Activated effector memory CD4-positive, alpha-beta T cell treated with anti-CD3 and anti-CD28 coated beads, Interleukin-2, amount 50 U/mL, for 16 hours (primary cell): ENCODE measurements around the gene PRKAR2A.
A peak's percentile ranks its signal among the peaks of the same experiment; 100 is the strongest.
"Not testable (repeated sequence)": the region's sequence is repeated elsewhere in the genome, so short reads cannot be mapped to it uniquely, and the experiment has no call there.

ENCODE experiments used
- DNase-seq: peaks from one replicate; pipeline ENCODE4 v3.0.0-alpha.2; 2020

Gene PRKAR2A

DNA sequence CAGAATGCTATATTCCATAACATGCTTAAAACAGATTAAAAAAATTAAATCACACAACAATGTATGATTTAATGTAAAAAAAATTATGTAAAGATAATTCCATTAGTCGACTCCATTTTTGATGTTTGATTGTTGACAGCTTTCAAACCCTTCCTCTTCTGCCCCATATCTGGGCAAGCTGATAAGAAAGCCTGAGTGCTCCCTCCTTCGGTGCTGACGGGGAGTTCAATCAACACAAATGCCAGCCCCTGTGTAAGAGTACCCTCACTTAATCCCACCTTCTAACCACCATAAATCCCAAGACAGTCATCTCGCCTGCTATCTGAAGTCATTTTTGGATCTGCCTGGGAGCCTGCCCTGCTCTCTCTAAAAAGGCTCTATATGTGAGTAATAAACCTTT lies 70.8 kb downstream of the PRKAR2A start:
- no peak for DNase-seq

DNA sequence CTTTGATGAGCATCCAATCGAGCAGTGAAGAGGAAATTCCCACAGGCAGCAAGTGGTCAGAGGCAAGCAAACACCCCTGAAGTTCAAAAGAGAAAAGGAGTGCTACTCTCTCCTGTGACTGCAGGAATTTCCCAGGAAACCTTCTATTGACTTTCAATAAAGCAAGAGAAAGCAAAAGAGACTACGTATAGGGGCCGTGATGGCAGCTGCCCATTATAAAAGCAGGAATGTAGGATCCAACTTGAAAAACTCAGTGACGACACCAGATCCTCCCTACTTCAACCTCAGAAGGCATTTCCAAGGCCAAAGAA lies 77.5 kb downstream of the PRKAR2A start:
- no peak for DNase-seq

DNA sequence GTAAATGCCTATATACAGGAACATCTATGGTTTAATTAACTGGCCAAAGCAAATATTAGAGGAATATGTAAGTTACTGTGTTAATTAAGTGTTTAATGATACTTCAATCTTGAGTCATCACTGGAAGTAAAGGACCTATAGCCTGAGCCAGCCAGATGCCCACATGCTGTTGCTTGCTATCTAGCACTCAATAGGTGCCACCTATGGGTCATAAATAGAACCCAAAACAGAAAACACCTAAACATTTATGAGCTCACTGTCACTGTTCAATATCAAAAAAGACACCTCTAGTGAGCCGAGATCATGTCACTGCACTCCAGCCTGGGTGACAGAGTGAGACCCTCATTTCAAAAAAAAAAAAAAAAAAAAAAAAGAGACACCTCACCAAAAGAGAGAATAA lies 82.3 kb downstream of the PRKAR2A start:
- DNase-seq = no peak

DNA sequence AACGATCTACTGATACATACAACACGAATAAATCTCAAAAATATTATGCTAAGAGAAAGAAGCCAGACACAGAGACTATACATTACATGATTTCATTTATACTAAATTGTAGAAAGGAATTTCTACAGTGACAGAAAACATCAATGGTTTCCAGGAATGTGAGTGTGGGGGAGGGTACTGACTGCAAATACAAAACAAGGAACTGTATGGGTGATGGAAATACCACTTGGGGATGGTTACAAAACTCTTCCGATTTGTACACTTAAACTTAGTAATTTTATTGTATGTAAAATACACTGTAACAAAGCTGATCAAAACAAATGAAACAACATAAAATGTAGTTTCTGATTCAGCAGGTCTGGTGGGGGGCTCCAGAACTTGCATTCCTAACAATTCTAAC lies 84.9 kb downstream of the PRKAR2A start:
- no peak for DNase-seq

DNA sequence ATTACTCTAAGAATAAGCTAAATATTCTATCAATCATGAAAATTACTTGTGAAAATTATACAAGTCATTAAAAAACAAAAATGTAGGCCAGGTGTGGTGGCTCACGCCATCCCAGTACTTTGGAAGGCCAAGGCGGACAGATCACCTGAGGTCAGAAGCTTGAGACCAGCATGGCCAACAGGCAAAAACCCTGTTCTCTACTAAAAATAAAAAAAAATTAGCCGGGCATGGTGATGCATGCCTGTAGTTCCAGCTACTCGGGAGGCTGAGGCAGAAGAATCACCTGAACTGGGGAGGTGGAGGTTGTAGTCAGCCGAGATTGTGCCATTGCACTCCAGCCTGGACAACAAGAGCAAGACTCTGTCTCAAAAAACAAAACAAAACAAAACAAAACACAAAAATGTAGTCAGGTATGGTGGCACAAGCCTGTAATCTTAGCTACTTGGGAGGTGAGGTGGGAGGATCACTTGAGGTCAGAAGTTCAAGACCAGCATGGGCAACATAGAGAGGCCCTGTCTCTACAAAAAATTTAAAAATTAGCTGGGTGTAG lies 87.6 kb downstream of the PRKAR2A start:
- DNase-seq = not testable (repeated sequence)

DNA sequence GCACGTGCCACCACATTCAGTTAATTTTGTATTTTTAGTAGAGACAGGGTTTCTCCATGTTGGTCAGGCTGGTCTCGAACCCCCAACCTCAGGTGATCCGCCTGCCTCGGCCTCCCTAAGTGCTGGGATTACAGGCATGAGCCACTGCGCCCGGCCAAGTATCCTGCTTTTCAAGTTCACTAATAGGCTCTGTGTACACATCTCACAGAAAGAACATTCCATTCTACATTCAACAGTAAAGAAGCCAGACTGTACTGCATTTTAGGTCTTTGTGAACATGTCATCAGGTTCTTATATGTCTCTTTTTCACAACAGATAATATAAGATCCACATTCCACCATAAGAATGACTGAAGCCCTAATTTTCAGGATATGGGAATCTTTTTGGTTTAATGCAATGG lies 88.1 kb downstream of the PRKAR2A start:
- not testable (repeated sequence) for DNase-seq

DNA sequence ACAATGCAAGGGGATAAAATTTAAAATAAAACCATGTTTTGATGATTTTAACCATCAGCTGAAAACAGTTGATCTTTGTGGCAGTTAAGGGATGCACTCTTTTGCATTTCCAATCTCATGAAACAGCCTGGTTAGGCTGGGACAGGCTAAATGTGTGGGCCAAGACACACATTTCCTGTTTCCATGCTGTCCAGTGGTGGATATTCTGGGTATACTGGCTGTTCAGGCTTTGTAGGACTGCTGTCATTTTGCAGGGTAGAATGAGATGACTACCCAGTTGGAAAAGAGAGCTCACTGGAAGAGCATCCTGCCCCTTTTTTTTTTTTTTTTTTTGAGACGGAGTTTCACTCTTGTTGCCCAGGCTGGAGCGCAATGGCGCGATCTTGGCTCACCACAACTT lies 88.6 kb downstream of the PRKAR2A start:
- DNase-seq = no peak

DNA sequence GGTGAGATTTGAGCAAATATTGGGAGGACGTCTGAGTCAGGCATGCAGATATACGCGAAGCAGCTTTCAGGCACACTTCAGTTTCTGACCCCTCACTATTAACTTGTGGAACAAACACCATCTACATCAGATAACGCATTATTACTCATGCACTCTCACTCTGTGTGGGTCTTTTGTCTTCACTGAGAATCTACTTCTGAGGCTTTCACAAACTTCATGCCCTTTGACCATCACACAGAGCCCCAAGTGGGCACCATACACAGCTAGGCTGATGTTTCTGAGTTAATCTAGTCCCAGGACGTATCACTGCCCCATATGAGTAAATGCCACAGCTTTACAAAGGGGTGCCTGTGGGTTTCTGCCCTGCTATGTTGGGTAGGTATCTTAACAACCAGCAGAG lies 91.0 kb downstream of the PRKAR2A start:
- DNase-seq = no peak

DNA sequence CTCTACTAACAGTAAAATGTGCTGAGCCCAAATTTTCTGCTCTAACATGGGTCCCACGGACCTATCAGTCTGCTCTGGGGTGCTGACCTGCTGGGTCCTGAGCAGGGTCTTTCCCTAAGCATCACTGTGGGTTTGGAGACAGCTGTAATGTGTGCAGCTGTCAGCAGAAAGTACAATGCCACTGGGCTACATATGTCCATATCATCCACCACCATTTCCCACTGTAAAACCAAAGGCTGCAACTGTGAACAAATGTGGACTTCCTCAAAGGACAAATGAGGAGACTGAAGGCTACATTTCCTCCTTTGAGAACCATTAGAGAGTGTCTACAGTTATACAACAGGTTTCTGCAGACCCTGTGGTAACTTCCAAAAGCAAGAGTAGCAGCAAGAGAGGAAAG lies 96.8 kb downstream of the PRKAR2A start:
- DNase-seq = no peak

DNA sequence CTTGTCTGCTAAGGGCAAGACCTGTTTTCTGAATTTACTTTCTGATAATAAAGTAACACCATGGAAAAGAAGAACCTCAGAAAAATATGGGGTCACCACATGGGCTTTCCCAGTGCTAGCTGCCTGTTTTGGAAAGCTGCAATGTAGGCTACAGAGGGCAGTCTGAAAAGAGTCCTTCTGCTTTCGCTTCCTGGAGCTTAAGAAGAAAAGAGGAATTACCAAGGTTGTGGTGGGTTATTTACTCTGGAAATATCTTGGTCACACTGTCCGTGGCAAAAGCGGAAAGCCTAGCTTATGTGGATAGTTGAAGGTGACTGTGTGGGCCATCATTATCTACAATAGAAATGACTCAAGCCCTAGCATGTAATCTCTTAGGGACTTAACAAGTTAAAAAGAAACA lies 98.9 kb downstream of the PRKAR2A start:
- DNase-seq = no peak

DNA sequence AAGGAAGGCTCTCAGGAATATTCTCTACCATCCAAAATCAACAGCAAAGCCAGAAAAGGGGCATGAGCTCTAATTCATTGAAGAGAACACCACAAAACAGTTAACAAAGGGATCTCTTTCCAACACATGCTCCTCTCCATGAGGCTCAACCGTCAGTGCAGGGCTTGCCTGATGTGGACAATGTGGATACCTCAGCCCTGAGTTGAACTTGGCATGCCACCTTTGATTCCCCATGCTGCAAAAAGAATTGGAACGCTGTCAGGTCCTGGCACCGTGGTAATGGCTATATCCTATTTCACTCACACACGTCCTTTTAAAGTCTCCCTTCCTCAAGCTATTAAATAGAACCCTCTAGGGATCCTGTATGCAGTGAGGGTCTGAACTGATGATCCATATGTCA lies 100.0 kb downstream of the PRKAR2A start:
- no peak for DNase-seq

DNA sequence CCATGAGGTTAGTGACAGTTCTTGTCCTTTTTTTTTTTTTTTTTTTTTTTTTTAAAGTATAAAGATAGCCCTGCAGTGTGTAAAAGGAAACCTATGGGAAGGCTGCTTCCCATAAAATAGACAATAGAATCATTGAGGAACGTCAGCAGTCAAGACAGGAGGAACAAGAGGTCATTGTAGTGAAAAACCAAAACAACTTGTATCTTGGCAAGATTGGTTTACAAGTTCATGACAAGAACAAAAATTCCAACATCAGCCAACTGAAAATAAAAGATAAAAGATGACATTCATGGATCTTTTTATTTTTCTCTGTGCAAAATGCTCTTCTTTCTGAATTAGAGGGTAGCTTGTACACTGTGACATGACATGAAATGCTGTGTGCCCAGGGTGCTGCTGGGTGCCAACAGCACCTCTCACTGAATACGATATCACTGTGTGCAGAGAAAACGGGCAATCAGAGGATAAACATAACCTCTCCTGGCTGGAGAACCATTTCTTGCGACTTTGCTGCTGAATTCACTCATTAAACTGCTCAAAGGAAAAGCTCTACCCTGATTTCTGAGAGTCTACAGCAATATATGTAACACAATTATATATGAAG lies 100.6 kb downstream of the PRKAR2A start:
- DNase-seq = no peak

DNA sequence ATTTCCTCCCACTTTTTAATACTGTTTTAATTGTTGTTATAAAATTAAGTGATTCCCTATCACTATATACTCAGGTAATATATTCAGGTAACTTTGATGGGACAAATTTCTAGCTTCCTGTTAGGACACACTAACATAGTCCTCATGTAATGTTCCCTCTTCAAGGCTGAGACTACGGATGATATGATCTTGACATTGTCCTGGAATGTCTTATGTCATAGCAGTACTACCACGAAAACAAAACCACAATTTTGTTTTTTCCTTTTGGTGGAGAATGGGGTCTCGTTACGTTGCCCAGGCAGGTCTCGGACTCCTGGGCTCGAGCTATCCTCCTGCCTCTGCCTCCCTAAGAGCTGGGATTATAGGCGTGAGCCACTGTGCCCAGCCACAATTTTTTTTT lies 103.9 kb downstream of the PRKAR2A start:
- DNase-seq = no peak

DNA sequence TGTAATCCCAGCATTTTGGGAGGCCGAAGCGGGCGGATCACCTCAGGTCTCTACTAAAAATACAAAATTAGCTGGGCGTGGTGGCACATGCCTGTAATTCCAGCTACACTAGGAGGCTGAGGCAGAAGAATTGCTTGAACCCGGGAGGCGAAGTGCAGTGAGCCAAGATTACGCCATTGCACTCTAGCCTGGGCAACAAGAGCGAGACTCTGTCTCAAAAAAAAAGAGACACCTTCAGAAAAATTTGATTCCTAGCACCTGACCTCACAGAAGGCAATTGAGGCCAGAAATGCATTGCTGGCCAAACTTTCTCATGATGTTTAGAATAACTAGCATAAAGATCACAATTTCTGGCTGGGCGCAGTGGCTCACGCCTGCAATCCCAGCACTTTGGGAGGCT lies 106.4 kb downstream of the PRKAR2A start:
- DNase-seq = not testable (repeated sequence)

DNA sequence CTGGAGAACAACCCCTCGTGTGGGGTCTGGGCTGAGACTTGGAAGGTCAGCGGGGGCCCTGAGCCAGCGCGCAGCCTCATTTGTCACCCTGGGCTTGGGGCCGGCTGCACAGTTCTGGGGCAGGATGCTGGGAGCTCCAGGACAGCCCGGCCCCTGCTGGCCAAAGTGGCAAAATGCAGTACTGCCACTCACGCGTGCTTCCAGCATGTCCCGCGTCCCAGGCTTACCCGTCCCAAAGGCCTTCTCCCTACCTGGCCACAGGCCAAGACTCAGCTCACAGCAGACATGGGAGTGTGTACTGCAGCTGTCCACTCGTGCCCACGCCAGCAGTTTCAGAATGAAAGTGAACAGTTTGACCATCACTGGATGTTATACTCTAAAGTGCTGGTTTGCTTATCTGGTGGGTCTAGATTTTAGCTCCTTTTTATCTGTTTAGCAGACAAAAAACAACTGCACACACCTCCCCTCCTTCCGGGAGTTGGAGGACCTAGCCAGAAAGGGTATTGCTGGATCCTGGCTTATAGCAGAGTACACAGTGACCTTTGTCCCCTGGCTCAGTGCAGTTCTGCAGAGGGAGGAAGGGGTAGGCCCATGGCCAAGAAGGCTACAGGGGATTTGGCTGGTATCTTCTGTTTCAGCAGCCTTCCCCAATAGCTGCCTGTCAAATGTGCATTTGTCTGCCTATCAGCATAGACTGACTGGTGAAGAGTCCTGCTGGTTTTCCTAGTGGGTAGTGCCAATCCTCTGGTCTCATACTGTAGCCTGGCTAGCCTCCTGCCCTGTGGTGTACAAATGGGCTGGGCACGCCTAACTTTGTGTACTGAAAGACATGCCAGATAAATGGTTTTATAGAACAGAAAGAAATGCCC lies 107.5 kb downstream of the PRKAR2A start:
- DNase-seq = peak; percentile 80

DNA sequence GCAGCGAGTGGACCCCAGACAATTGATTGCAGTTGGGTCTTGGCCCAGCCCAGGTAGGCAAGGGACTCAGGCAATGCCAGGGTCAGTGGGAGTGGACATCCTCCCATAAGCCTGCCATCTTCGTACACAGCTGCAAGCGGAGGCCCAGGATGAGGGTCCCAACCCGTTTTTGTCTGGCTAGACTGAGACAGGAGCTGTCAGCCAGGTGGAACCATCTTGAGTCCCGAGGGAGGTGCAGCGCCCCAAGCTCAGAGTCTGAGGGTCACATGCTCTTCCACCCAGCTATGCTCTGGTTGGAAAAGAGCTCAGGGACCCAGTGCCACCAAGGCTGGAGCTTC lies 108.1 kb downstream of the PRKAR2A start:
- DNase-seq = no peak

DNA sequence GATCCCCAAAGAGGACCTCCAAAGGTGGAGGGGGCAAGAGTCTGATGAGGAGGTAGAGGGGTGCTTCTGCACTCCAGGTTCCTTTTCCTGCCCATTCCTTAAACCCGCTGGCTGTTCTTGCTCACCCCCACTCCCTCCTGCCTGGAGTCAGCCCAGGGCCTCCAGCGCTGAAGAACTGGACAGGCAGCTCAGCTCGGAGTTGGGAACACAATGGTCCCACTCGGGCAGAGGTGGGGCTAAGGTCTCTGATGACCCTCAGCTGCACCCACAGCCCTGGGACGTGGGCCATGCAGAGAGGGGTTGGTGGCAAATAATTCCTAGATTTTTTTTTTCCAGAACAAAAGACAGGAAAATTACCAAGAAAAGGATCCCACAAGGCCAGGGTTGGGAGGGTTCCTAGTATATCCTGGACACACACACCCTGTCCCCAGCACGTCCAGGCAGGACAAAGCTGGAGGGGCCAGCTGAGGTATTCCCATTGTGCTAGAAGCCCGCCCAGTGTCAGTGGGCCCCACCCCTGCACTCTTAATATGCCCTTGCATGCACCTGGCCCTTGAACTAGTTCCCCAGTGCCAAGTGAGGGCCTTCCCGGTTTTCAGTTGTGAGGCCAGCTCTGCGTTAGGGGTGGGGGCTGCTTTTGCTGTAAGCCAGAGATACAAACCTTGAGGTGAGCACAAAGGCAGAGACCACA lies 108.6 kb downstream of the PRKAR2A start:
- DNase-seq = no peak

DNA sequence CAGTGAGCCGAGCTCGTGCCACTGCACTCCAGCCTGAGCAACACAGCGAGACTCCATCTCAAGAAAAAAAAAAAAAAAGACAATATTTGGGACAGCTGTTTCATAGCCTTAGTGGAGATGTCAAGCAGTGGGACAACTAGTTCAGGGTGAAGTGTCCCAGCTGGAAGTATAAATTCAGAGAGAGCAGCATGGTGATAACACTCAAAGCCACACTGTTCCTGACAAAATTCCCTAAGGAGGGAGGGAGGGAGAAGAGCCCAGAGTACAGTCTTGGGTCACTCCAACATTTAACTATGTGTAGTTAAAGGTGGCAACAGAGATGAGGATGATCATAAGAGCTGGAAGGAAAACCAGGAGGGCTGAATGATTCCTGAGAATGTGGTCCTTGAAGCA lies 109.5 kb downstream of the PRKAR2A start:
- DNase-seq = no peak

DNA sequence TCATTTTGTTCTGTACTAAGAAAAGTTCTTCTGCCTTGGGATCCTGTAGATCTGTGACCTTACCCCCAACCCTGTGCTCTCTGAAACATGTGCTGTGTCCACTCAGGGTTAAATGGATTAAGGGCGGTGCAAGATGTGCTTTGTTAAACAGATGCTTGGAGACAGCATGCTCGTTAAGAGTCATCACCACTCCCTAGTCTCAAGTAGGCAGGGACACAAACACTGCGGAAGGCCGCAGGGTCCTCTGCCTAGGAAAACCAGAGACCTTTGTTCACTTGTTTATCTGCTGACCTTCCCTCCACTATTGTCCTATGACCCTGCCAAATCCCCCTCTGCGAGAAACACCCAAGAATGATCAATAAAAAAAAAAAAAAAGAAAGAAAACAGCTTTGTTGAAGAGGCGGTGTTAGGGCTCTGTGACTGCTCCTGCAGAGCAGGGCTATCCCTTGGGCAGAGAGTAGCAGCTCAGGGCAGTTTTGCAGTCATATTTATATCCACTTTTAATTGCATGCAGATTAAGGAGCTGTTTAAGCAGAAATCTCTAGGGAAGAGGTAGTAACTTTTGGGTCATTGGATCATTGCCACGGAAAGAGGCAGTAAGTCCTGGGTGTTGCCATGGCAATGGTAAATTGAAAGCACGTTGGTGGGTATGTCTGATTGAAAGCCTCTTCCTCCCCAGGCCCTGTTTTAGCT lies 112.5 kb downstream of the PRKAR2A start:
- DNase-seq = not testable (repeated sequence)

DNA sequence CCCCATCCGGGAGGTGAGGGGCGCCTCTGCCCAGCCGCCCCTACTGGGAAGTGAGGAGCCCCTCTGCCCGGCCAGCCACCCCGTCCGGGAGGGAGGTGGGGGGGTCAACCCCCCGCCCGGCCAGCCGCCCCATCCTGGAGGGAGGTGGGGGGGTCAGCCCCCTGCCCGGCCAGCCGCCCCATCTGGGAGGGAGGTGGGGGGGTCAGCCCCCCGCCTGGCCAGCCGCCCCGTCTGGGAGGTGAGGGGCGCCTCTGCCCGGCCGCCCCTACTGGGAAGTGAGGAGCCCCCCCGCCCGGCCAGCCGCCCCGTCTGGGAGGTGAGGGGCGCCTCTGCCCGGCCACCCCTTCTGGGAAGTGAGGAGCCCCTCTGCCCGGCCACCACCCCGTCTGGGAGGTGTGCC lies 113.1 kb downstream of the PRKAR2A start:
- not testable (repeated sequence) for DNase-seq

DNA sequence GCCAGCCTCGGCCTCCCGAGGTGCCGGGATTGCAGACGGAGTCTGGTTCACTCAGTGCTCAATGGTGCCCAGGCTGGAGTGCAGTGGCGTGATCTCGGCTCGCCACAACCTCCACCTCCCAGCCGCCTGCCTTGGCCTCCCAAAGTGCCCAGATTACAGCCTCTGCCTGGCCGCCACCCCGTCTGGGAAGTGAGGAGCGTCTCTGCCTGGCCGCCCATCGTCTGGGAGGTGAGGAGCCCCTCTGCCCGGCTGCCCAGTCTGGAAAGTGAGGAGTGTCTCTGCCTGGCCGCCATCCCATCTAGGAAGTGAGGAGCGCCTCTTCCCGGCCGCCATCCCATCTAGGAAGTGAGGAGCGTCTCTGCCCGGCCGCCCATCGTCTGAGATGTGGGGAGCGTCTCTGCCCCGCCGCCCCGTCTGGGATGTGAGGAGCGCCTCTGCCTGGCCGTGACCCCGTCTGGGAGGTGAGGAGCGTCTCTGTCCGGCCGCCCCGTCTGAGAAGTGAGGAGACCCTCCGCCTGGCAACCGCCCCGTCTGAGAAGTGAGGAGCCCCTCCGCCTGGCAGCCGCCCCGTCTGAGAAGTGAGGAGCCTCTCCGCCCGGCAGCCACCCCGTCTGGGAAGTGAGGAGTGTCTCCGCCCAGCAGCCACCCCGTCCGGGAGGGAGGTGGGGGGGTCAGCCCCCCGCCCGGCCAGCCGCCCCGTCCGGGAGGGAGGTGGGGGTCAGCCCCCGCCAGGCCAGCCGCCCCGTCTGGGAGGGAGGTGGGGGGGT lies 113.7 kb downstream of the PRKAR2A start:
- DNase-seq = not testable (repeated sequence)

DNA sequence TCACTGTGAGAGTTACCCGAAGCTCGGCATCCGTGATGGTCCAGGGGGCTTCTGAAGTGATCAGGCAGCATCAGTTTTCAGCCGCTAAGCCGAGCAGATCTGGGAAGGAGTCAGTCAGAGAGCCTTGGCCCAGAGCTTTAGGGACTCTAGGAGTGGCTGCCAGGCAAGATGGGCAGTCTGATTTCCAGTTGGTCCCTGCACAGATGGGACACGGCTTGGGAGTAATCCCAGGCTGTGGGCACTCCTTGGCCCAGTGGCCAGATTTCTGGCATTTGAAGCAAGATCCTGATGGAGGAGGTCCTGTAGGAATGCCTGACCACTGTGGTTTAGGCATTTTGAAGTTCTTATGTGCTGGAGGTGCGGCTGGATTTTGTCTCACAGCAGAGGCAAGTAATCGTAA lies 120.2 kb downstream of the PRKAR2A start:
- no peak for DNase-seq
